ENCODE measurements around the gene INO80D. TPM values are rescaled to one million over a fixed set of nuclear protein-coding genes. Genes with fewer than 3 reads are reported as not detected.
"Not testable (repeated sequence)": the region's sequence is repeated elsewhere in the genome, so short reads cannot be mapped to it uniquely, and the experiment has no call there.

The INO80D gene
- total RNA-seq, 1 donor from 2014 or later, result 42.8 TPM

DNA sequence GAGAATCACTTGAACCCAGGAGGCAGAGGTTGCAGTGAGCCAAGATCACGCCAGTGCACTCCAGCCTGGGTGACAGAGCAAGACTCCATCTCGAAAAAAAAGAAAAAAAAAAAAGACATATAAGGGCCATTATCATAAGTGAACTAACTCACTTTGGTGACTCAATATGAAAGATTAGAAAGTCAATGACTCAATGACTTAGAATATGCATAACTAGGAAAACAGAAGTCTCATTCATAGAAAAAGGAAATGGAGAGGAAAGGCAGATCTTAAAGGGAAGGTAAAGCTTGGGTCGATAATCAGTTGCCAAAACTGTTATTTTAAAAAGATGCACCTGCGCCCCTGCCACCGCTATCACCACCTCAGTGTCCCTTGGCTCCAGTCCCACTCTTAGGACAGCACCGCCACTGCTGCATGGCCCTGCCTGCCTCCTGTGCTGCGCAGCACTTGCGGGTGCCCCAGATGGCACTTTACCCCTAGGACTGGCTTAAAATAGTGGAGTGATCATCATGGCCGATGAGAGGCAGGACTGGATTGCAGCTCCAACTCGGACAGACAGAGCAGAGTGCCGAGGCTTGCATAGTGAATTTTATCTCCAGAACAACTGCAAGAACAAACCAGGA lies 54.7 kb downstream of the INO80D start:
- DNase-seq (ENCODE audit: low spot score), result no peak

DNA sequence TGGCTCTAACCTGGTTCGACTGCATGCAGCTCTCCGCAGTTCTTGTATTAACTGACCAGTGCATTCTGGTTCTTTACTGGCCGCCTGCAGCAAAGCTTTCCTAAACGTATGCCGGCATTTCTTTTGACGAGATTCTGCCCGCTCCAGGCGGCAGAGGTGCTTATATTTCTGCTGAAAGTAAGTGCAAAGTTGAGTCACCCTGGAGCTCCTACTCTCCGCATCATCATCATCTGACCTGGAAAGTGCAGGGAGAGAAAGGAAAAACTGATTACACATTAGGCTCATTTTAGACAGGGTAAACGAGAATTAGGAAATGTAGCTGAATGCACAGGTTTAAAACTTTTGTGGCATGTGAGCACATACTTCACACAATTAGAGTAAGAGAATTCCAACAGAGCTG lies 57.9 kb downstream of the INO80D start:
- no peak for DNase-seq (ENCODE audit: low spot score)

DNA sequence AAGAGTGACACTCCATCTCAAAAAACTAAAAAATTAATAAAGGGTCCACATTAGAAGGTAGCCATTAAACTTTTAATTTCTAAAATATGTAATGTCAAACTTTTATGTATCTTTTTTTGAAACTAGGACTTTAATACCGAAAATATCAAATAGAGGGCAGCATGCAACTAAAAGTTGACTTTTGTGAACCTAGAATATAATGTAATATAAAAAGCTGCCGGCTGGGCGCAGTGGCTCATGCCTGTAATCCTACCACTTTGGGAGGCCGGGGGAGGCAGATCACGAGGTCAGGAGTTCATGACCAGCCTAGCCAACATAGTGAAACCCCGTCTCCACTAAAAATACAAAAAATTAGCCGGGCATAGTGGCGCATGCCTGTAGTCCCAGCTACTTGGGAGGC lies 62.8 kb downstream of the INO80D start:
- DNase-seq (ENCODE audit: low spot score), result no peak

DNA sequence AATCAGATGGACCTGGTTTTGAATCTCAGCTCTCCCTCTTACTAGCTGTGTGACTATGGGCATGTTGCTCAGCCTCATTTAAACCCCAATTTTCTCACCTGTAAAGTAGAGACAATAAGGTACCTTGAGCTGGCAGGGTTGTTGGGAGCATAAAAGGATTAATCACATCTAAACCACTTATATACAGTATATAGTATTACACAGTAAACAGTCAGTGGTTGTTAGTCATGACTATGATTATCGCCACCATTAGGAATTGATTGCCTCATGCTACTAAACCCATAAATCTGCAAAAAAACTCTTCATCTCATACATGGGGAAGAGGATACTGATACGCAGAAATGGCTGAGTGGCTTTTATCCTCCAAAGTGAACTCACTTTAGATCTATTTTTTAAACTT lies 65.8 kb downstream of the INO80D start:
- no peak for DNase-seq (ENCODE audit: low spot score)

DNA sequence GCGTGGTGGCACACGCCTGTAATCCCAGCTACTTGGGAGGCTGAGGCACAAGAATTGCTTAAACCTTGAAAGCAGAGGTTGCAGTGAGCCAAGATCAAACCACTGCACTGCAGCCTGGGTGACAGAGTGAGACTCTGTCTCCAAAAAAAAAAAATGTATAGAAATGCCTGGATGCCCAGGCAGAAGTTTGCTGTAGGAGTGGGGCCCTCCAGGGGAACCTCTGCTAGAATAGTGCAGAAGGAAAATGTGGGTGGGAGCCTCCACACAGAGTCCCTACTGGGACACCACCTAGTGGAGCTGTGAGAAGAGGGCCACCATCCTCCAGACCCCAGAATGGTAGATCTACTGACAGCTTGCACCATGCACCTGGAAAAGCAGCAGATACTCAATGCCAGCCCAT lies 70.2 kb downstream of the INO80D start:
- not testable (repeated sequence) for DNase-seq (ENCODE audit: low spot score)

DNA sequence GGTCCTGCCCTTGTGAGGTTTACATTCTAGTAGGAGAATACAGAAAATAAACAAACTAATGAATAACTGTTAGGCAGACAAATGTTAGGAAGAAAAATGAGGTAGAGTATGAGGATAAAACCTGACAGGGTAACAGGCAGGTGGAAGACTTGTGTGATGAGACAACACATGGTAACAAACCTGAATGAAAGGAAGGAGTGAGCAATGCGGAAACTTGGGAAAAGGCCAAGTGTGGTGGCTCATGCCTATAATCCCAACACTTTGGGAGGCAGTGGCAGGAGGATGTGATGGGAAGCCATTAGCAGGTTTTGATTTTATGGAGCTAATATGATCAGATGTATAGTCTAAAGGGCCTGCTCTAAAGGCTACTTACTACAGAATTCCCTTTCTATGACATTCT lies 74.2 kb downstream of the INO80D start:
- DNase-seq (ENCODE audit: low spot score), result no peak

DNA sequence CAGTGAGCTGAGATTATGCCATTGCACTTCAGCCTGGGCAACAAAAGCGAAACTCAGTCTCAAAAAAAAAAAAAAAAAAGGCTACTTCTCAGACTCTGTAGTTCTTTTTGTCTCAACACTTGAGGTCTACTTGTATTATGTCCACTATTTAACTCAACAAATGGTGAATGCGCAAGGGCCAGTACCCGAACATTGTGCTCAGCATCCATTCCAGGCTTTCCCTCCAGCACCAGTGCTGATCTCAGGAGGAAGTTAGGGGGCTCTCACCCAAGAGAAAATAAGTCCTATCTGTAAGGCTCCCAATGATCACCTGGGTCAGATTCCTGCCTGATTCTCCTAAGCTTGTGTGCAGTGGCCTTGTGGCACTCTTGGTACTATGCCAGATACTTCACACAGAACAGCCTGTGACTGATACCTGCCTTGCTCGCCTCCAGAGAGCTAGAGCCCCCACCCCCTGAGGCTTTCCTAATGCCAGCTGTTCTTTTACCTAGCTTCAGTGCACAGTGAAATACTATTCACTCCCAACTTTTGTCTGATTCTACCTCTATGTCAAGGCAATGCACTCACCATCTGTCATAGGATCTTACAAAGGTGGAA lies 74.9 kb downstream of the INO80D start:
- DNase-seq (ENCODE audit: low spot score), result no peak

DNA sequence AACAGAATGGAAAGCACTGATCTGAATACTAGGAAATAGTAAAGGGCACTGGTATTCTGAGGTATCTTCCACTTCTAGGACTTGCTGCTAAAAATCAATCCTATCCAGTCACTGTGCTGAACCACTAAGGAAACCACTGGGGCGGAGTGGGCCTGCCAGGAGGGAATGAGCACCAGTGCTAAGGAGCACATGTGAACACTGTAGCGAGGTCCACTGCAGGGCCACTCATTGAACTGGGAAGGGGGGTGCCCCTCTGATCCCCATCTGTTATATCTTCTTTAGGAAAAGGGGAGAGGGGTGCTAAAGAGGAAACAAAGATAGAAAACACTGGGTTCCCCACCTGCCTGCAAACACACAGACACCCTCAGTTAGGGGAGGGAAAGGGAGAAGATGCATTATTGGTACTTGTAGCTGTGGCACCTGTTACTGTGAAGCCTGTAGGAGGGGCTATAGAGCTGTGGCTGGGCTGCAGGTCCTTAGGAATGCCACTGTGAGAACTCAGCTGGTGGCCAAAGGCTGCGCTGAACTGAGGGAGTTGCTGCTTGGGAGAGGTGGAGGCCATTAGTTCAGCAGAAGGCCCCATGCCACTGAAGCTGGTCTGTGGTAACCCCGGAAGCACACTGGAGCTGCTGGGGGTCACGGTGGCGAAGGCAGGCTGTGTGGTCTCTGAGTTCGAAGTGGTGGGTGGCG lies 81.8 kb downstream of the INO80D start:
- no peak for DNase-seq (ENCODE audit: low spot score)

DNA sequence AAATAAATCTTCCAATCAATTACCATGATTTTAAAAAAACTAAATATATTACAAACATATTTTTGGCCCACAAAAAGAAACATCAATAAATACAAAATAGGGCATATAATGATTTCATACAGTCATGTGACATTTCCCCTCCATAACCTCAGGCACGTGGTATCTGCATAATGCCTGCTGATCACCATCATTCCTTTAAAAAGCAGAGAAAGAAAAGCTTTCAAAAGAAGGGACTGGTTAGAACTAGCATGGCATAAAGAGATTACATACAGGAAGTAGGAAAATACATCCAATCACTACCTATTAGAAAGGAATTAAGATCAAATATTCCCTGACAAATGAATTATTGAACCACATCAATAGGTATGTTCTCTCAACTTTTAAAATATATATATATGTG lies 83.5 kb downstream of the INO80D start:
- no peak for DNase-seq (ENCODE audit: low spot score)

DNA sequence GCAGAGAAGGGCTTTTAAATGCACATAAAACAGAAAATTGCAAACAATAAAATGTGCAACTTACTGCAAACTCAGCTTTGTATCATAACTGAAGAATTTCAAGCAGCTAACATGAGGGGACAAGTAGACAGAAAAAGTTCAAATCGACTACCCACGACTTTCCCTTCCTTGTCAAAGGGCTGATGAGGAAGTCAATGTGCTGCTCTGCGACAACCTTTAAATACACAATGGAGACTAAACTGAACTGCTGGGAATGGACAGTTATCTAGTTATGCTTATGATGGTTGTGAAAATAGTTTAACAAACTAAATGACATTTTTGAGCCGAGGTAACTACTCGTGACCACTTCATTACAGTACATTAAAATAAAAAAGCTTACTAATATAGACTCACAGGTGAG lies 84.1 kb downstream of the INO80D start:
- no peak for DNase-seq (ENCODE audit: low spot score)

DNA sequence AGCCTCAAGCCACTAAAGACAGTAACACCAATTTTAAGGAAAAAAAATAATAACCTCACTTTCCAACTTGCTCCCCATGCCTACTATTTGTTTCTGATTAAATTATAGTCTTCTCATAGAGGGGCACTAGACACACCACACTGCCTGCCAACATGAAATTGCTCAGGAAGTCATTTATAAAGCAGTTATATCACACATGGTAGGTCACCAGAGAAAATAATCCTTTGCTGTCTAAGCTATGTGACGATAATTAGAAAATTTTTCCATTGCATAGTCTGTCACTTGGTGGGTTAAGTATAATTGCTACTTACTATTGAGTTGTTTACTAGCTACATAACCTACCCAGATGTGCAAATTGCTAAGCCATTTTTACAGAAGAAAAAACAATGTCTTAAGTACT lies 85.2 kb downstream of the INO80D start:
- no peak for DNase-seq (ENCODE audit: low spot score)

DNA sequence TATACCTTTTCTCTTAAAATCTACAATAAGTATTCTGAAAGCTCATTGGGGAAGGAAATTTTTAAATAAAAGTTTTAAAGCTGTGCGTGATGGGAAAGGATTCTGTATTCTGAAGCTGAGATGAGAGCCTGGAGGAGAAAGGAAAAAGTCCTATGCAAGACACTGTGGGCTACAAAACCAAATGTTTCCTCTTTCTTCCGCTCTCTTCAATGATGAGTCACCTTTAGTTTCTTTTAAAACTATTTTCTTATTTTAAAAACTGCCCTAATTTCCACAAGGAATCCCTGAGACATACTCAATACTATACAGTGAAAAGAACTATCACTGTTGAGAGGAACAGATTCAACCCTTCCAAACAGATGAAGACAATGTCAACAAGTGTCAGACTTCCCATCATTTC lies 87.4 kb downstream of the INO80D start:
- no peak for DNase-seq (ENCODE audit: low spot score)

DNA sequence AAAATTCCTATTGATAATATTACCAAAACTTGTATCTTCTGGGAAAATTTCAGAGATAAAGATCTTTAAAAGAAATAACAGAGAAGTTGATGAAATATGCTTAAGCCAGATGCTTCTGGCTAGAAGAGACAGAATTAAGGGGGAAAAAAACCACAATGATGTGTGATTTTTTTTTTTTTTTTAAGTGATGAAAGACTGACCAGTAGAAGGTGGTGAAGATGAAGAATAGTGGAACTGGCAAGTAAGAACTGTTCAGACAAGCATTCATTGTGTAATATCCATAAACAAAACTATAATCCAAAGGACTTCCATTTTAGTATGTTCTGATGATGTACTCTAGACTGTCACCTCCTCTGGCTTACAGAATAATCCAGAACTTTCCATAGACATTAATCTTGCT lies 89.8 kb downstream of the INO80D start:
- DNase-seq (ENCODE audit: low spot score), result no peak

DNA sequence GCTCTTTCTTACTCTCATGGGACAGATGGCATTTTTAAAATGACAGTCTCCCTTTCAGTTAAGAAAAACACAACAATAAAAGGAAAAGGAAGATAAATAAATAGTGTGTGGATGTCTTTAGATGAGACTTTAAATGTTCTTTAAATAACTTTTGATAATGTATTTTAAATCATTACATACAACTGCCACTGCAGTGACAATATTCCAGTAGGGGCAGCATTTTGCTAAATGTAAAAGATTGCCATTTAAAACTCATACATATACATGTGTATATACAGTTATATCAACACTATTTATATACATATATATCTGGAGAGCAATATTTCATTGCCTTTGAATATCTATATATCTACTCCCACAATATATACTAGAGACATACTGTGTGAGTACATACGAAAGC lies 90.7 kb downstream of the INO80D start:
- no peak for DNase-seq (ENCODE audit: low spot score)

DNA sequence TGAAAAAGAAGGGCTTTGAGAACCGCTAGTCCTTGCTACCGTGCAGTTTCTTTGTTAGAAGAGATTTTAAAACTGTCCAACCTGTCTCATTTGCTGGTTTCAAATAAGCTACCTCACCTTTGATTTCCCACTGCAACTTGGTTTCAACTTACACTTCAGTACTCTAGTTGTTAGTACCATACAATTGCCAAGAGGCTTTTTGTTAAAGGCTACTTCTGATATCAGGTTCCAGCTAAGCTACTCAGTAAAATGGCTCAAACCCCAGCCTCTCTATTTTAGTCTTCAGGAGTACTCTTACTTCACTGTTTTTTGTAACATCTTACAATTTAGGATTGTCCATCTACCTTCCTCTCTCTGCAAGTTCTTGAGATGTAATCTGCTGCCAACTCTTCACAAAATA lies 91.6 kb downstream of the INO80D start:
- no peak for DNase-seq (ENCODE audit: low spot score)

DNA sequence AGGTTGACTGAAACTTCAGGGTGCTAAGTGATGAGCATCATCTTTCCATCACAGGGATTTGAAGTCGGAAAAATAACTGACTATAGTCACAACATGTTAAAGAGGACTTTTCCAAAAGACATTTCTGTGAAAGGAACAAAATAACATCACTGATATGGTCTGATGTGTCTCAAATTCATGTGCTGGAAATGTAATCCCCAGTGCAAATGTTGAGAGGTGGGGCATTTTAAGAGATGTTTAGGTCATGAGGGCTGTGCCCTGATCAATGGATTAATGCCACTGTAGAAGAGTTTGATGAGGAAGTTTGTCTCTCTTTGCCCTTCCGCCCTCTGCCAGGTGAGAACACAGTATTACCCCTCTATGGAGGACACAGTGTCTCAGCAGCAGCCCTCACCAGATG lies 95.9 kb downstream of the INO80D start:
- no peak for DNase-seq (ENCODE audit: low spot score)

DNA sequence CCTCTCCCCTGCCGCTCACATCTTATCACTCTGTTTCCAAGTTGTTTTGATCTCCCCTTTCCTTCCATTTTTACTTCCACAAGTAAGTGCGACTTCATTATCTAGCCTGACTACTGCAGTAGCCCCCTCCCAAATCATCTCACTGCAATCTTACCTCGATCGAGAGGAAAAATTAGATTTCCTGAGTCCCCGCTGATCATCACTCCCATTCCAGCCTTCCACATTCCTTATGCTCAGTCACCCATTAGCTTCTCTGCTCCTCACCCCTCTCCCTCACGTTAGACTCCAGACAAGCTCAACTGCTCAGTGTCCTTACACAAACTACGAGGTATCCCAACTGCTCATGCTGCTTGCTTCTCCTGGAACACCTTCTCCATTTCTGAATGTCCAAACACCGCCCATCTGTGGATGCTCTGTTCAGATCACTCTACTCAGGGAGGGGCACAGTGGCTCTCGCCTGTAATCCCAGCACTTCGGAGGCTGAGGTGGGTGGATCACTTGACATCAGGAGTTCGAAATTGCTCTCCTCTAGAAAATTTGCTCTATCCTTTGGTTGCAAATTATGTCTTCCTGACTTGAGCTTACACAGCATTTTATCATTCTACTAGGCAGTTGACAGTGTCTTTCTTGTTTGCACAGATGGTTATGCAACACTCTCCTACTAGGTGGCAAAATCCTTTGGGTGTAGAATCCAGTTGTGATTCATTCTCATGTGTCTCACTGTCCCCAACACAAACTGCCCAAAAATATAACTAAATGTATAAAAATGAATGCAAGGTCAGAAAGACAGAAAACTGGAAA lies 96.5 kb downstream of the INO80D start:
- DNase-seq (ENCODE audit: low spot score), result no peak

DNA sequence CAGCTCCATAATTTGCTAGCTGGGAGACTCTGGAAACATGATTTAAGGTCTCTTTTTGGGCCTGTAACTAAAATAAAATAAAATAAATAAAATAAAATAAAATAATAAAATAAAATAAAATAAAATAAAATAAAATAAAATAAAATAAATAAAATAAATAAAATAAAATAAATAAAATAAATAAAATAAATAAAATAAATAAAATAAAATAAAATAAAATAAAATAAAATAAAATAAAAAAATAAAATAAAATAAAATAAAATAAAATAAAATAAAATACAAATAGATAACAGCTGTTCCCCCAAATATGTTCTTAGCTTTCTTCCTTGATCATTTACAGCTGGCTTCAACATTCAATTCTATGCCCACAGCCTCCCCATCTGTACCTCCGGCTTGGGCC lies 97.3 kb downstream of the INO80D start:
- DNase-seq (ENCODE audit: low spot score), result not testable (repeated sequence)

DNA sequence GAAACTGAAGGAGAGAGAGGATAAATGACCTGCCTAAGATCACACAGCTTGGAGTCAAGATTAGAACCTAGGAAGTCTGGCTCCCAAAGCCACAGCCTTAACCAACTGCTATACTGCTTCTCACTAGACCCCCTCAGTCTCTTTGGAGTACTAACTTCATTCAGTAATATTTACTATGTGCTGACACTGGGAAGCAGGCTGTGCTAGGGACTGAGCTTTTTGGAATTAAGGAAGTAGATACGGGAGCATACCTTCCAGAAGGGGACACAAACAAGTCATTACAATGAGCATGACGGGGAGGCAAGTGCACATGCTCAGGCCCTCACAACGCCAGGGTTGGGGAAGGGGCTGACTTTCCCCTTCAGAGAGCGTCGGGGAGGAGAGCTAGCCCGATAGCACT lies 97.7 kb downstream of the INO80D start:
- no peak for DNase-seq (ENCODE audit: low spot score)

DNA sequence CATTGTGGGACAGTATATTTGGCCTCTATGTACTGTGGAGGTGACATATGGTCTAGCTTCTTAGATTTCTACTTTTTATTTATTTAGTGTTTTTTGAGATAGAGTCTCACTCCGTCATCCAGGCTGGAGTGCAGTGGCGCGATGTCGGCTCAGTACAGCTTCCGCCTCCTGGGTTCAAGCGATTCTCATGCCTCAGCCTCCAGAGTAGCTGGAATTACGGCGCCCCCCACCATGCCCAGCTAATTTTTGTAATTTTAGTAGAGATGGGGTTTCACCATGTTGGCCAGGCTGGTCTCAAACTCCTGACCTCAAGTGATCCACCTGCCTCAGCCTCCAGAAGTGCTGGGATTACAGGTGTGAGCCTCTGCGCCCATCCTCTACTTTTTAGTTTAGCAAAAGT lies 99.6 kb downstream of the INO80D start:
- not testable (repeated sequence) for DNase-seq (ENCODE audit: low spot score)

DNA sequence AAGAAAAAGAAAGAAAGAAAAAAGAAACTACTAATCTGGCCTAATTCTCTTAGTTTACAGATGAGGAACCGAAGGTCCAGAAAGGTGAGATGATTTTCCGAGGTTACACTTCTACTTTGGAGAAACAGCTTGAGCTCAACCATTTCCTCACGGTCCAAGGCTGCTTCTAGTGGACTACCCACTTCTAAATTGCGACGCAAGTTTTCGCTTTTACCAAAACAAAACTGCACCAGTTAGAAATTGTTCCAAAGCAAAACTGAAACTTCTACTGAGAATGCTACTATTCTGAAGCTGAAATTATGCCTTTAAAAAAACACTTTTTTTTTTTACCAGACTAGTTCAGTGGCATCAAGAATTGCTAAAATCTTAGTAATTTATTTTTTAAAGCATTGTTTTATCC lies 101.6 kb downstream of the INO80D start:
- no peak for DNase-seq (ENCODE audit: low spot score)

DNA sequence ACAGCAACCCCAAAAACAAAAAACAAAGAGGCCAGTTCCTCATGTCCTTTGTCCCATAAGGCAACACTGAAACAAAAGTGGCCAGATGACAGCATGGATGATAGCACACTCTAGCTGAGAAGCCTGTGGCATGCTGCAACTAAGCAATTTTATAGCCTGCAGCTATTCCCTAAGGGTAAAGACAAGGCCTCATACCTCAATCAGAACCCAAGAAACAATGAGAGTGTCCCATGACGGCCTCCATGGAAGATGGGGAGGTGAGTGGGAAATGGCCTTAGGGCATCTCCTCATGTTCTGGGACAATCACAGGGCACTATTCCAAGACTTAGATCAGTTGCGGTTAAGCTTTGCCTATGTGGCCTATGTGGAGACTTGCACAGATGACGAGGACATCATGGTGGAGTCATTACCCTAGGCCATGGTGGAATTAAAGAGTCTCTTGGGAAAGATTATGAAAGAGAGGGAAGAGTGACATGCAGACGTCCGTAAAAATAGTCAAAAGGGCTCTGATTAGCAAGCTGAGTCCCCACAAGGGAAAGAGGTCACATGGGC lies 103.1 kb downstream of the INO80D start:
- no peak for DNase-seq (ENCODE audit: low spot score)
